HG03097 (cell line): ENCODE data around the gene PAX2.

Source experiments
- ATAC-seq: cut with Tn5 transposase; IDR thresholded peaks from one replicate; pipeline ENCODE4 v1.9.1; 2021; ENCODE audit not compliant: unreplicated experiment, low FRiP score

The PAX2 gene

GRCh38 chr10:100781145-100781665 is 35.8 kb downstream of the PAX2 start:
- no peak for ATAC-seq

- no peak for ATAC-seq
Measured at GRCh38 chr10:100782461-100783244, 37.3 kb downstream of the PAX2 start.

- no peak for ATAC-seq
Measured at GRCh38 chr10:100784126-100784525, 38.7 kb downstream of the PAX2 start.

- ATAC-seq, result no peak
Measured at GRCh38 chr10:100786591-100786990, 41.2 kb downstream of the PAX2 start.

GRCh38 chr10:100788002-100788903 is 42.9 kb downstream of the PAX2 start:
- ATAC-seq, result no peak

- no peak for ATAC-seq
Measured at GRCh38 chr10:100790761-100791208, 45.4 kb downstream of the PAX2 start.

- no peak for ATAC-seq
Measured at GRCh38 chr10:100791369-100792058, 46.1 kb downstream of the PAX2 start.

- ATAC-seq, result no peak
Measured at GRCh38 chr10:100792574-100792973, 47.2 kb downstream of the PAX2 start.

GRCh38 chr10:100793055-100793454 is 47.7 kb downstream of the PAX2 start:
- ATAC-seq, result no peak

GRCh38 chr10:100799881-100800280 is 54.5 kb downstream of the PAX2 start:
- no peak for ATAC-seq

GRCh38 chr10:100800931-100801330 is 55.5 kb downstream of the PAX2 start:
- no peak for ATAC-seq

GRCh38 chr10:100802196-100802595 is 56.8 kb downstream of the PAX2 start:
- no peak for ATAC-seq

- no peak for ATAC-seq
Measured at GRCh38 chr10:100802607-100803006, 57.2 kb downstream of the PAX2 start.

- ATAC-seq, result no peak
Measured at GRCh38 chr10:100803492-100803891, 58.1 kb downstream of the PAX2 start.

- ATAC-seq, result no peak
Measured at GRCh38 chr10:100803908-100804307, 58.5 kb downstream of the PAX2 start.

GRCh38 chr10:100805543-100806355 is 60.4 kb downstream of the PAX2 start:
- ATAC-seq, result no peak

- ATAC-seq, result no peak
Measured at GRCh38 chr10:100806356-100806645, 60.9 kb downstream of the PAX2 start.

- ATAC-seq, result no peak
Measured at GRCh38 chr10:100807241-100807951, 62.0 kb downstream of the PAX2 start.

GRCh38 chr10:100808876-100809275 is 63.5 kb downstream of the PAX2 start:
- ATAC-seq, result no peak
